M059J (cell line): ENCODE data around the gene ICAM4. TPM values are rescaled to one million over a fixed set of nuclear protein-coding genes. Genes with fewer than 3 reads are reported as not detected.
"Not testable (repeated sequence)": the region's sequence is repeated elsewhere in the genome, so short reads cannot be mapped to it uniquely, and the experiment has no call there.

ENCODE experiments used
- DNase-seq: peaks from one replicate; pipeline ENCODE4 v3.0.0-alpha.2; 2012; ENCODE audit warnings: low read depth
- total RNA-seq: library from RNA; depleted of rRNA; stranded (reverse); fragments of >200 nt; shearing (Covaris generic); gene quantifications from 2 replicates; pipeline ENCODE4 v1.2.3, GENCODE V29; 2014

Gene ICAM4
- total RNA-seq, 1 experiment from 2014 or later = not detected

GRCh38 chr19:10268071-10268470 is 18.7 kb upstream of the ICAM4 start:
- no peak for DNase-seq

- peak; percentile 75 for DNase-seq
These were observed 17.2 kb upstream of the ICAM4 start for GRCh38 chr19:10269333-10270179.

GRCh38 chr19:10270180-10270615 is 16.6 kb upstream of the ICAM4 start:
- peak; percentile 78 for DNase-seq

- peak; percentile 80 for DNase-seq
These were observed 15.9 kb upstream of the ICAM4 start, which contains the start of gene ICAM1 for GRCh38 chr19:10270616-10271394. TSS of gene ICAM1 (plus strand) at chr19:10271120. CDS start at chr19:10271160, 40 bp downstream.

- peak; percentile 47 for DNase-seq
These were observed 15.1 kb upstream of the ICAM4 start for GRCh38 chr19:10271543-10272086.

- DNase-seq = no peak
These were observed 12.2 kb upstream of the ICAM4 start for GRCh38 chr19:10274589-10274988.

- no peak for DNase-seq
These were observed 8.8 kb upstream of the ICAM4 start for GRCh38 chr19:10277795-10278589.

- no peak for DNase-seq
These were observed 7.8 kb upstream of the ICAM4 start for GRCh38 chr19:10278935-10279334.

- DNase-seq = no peak
These were observed 6.9 kb upstream of the ICAM4 start for GRCh38 chr19:10279737-10280442.

- DNase-seq = not testable (repeated sequence)
These were observed 4.7 kb upstream of the ICAM4 start for GRCh38 chr19:10282043-10282442.

- no peak for DNase-seq
These were observed 3.3 kb upstream of the ICAM4 start for GRCh38 chr19:10283301-10284064.

GRCh38 chr19:10284065-10284959 is 2.4 kb upstream of the ICAM4 start:
- DNase-seq = no peak

GRCh38 chr19:10284960-10285278 is 1.8 kb upstream of the ICAM4 start:
- no peak for DNase-seq

- no peak for DNase-seq
These were observed 1.4 kb upstream of the ICAM4 start for GRCh38 chr19:10285393-10285792.

GRCh38 chr19:10288662-10289166 is 2.0 kb downstream of the ICAM4 start:
- peak; percentile 47 for DNase-seq

- DNase-seq = peak; percentile 72
These were observed 2.5 kb downstream of the ICAM4 start for GRCh38 chr19:10289167-10289835.

- DNase-seq = peak; percentile 53
These were observed 3.1 kb downstream of the ICAM4 start, which contains the start of gene ICAM5 for GRCh38 chr19:10289836-10290356. TSS of gene ICAM5 (plus strand) at chr19:10289952. CDS start at chr19:10290044, 92 bp downstream.

- DNase-seq = peak; percentile 40
These were observed 3.7 kb downstream of the ICAM4 start for GRCh38 chr19:10290357-10290875.
